ENCODE data around the gene PCDHGA3. TPM values are rescaled to one million over a fixed set of nuclear protein-coding genes. Genes with fewer than 3 reads are reported as not detected.

Gene PCDHGA3
- total and polyA plus RNA-seq, 2 of the 13 experiments (the other 11 are each of a cell fraction or from before 2014, with no cell fraction given) = 0.05 TPM; not detected in 1

GRCh38 chr5:141320225-141321169, 23.1 kb upstream of the PCDHGA3 start, which contains the start of gene TAF7 (continued):
- peak; percentile 82; the same call in 1 of the 2 replicates for TF ChIP-seq ZNF704 (CRISPR knock-in tag; IDR thresholded peaks at IDR 0.05; ENCODE audit: borderline replicate concordance)
- peak; percentile 83; the same call in 1 of the 2 replicates for TF ChIP-seq KLF6 (CRISPR knock-in tag; IDR thresholded peaks at IDR 0.05)
- peak; percentile 80 for TF ChIP-seq POGK (CRISPR knock-in tag; conservative IDR thresholded peaks at IDR 0.05)
- TF ChIP-seq ZBTB49 (CRISPR knock-in tag; IDR thresholded peaks at IDR 0.05; ENCODE audit: borderline replicate concordance) = peak; percentile 28; the same call in 1 of the 2 replicates
- TF ChIP-seq ZNF138 (CRISPR knock-in tag; IDR thresholded peaks at IDR 0.05; ENCODE audit: low read depth) = no peak; the same call in 1 of the 2 replicates
- no peak for TF ChIP-seq ZNF333 (CRISPR knock-in tag; IDR thresholded peaks at IDR 0.05; ENCODE audit: borderline replicate concordance)
- TF ChIP-seq FOXK1 (CRISPR knock-in tag; IDR thresholded peaks at IDR 0.05; ENCODE audit: borderline replicate concordance, low read depth) = peak; percentile 46; the same call in 1 of the 2 replicates
- peak; percentile 94 for TF ChIP-seq ZNF547 (CRISPR knock-in tag; IDR thresholded peaks at IDR 0.05)
- peak; percentile 67 for TF ChIP-seq ZNF317 (CRISPR knock-in tag; IDR thresholded peaks at IDR 0.05)
- peak; percentile 59; the same call in 1 of the 2 replicates for TF ChIP-seq ZNF724P (CRISPR knock-in tag; IDR thresholded peaks at IDR 0.05; ENCODE audit: borderline replicate concordance)
- 0 out of 2 replicates have a peak, but pooled peaks have one; percentile 44 for TF ChIP-seq CENPBD1 (CRISPR knock-in tag; IDR thresholded peaks at IDR 0.05; ENCODE audit: borderline replicate concordance, low read depth)
- TF ChIP-seq MEIS2 (CRISPR knock-in tag; IDR thresholded peaks at IDR 0.05) = peak; percentile 81
- peak; percentile 97 for TF ChIP-seq PBX2 (CRISPR knock-in tag; IDR thresholded peaks at IDR 0.05)
- TF ChIP-seq SIX4 (CRISPR knock-in tag; IDR thresholded peaks at IDR 0.05) = no peak
- peak; percentile 98 for TF ChIP-seq ZNF501 (CRISPR knock-in tag; IDR thresholded peaks at IDR 0.05)
- TF ChIP-seq DDIT3 (CRISPR knock-in tag; IDR thresholded peaks at IDR 0.05) = no peak
- no peak for TF ChIP-seq E2F1 (CRISPR knock-in tag; IDR thresholded peaks at IDR 0.05)
- peak; percentile 42; the same call in 1 of the 2 replicates for TF ChIP-seq ZNF232 (CRISPR knock-in tag; IDR thresholded peaks at IDR 0.05; ENCODE audit: borderline replicate concordance)
- TF ChIP-seq ZNF30 (CRISPR knock-in tag; IDR thresholded peaks at IDR 0.05) = peak; percentile 72; the same call in 1 of the 2 replicates

Data from HepG2 (cell line).